GM12872 (cell line): ENCODE results near the gene ADCY5.

ENCODE experiments used
- TF ChIP-seq, protein P1 (sequence below): IDR thresholded peaks from 3 replicates; pipeline ENCODE4 v1.5.1; 2011; ENCODE audit warnings: low read depth, mild to moderate bottlenecking, low read length, moderate library complexity; ENCODE audit not compliant: insufficient read depth

Gene ADCY5

GRCh38 chr3:123289391-123290106 lies 159.3 kb downstream of the ADCY5 start:
- TF ChIP-seq, protein P1, sequence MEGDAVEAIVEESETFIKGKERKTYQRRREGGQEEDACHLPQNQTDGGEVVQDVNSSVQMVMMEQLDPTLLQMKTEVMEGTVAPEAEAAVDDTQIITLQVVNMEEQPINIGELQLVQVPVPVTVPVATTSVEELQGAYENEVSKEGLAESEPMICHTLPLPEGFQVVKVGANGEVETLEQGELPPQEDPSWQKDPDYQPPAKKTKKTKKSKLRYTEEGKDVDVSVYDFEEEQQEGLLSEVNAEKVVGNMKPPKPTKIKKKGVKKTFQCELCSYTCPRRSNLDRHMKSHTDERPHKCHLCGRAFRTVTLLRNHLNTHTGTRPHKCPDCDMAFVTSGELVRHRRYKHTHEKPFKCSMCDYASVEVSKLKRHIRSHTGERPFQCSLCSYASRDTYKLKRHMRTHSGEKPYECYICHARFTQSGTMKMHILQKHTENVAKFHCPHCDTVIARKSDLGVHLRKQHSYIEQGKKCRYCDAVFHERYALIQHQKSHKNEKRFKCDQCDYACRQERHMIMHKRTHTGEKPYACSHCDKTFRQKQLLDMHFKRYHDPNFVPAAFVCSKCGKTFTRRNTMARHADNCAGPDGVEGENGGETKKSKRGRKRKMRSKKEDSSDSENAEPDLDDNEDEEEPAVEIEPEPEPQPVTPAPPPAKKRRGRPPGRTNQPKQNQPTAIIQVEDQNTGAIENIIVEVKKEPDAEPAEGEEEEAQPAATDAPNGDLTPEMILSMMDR = no peak

GRCh38 chr3:123287962-123288302 lies 161.0 kb downstream of the ADCY5 start:
- TF ChIP-seq, protein P1 = no peak

DNA sequence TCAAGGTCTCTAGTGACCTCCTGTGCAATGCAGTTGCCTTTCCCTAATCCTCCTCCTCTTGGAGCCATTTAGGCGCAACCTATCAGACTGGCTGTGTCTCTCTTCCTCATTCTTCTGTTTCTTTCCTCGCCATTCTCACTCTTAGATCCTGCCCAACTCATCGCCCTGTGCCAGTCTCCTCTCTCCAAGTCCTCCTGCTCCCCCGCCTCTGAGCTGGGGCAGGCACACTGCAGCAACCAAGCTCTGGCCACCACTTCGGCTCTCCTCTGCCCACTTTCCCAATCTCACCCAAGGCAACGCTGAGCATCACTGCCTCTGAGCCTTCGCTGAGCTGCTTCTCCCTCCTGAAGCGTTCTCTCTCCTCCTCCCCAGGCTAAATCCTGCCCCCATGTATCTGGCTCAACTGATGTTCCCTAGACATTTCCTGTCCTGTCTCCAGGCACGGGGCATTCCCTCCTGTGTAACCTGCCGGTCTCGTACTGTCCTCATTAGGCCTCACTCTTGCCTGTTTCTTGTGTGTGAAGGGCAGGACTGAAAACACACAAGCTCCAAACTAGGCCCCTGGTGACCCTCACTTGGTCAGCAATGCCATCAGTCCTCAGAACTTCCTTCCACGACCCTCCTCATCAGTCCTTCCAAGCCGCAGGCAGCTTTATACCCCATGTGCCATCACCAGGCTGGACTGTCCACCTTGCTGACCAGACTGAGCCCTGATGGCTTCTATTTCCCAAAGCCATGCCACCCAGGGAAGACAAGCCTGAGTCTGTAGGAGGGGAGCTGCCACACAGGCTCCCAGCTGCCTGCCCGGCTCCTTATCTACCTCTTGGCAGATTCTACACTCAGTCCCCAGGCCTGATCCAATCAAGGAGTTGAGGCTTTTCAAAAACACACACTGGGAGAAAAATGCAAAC lies 161.6 kb downstream of the ADCY5 start:
- TF ChIP-seq, protein P1 = no peak

- TF ChIP-seq, protein P1 = peak; percentile 90
Measured at GRCh38 chr3:123286308-123287023, 162.4 kb downstream of the ADCY5 start.

- TF ChIP-seq, protein P1 = no peak
Measured at GRCh38 chr3:123285931-123286307, 163.0 kb downstream of the ADCY5 start.

DNA sequence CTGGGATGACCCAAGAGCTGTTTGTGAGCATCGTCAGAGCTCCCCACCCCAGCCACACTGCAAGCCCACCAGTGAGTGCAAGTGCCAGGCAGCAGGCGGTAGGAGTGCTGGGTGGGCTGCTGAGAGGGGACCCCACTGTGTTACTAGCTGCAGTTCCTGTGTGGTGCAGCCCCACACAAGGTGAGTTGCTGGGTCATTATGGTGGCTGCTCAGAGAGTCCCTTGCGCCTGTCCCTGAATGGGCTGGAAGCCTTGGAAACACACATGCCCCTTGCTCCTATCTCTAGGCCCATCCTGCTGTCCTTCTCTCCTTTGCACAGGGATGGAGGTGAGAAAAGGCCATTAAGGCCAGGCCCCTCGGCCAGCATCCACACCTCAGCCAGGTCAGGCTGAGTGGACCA lies 163.4 kb downstream of the ADCY5 start:
- TF ChIP-seq, protein P1 = no peak

DNA sequence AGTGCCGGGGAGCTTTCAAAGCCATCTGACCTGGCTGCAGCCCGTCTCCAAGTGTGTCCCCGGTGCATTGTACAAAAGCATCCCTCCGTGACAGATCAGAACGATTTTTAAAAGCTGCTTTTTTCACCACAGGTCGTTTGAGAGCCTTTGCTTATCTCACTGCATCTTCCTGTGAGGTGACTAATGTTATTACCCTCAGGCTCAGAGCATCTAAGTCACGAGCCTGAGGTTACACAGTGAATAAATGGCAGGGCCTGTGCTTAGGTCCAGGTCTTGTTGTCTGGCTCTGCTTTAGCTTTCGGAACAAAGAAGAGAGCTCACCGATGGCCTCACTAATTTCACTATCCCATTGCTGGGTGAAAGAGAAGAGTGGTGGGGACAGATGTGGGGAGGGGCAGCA lies 163.8 kb downstream of the ADCY5 start:
- TF ChIP-seq, protein P1 = no peak
